HL-60 (cell line): ENCODE measurements around the gene PUS1.

ENCODE experiments used
- CTCF ChIP-seq: IDR thresholded peaks from one replicate; pipeline ENCODE4 v1.5.1; 2011; ENCODE audit warnings: low read length, control low read depth, inconsistent platforms; ENCODE audit not compliant: insufficient read depth
- GABPA ChIP-seq: IDR thresholded peaks from 2 replicates; pipeline ENCODE4 v1.6.1; 2012; ENCODE audit warnings: low read depth
- POLR2AphosphoS5 ChIP-seq: IDR thresholded peaks from 2 replicates; pipeline ENCODE4 v1.6.1; 2012; ENCODE audit warnings: low read depth
- SPI1 ChIP-seq: IDR thresholded peaks from 2 replicates; pipeline ENCODE4 v1.6.1; 2012; ENCODE audit warnings: low read depth, mild to moderate bottlenecking, borderline replicate concordance
- TF ChIP-seq, protein P1 (sequence below): IDR thresholded peaks from 2 replicates; pipeline ENCODE4 v1.6.1; 2012; ENCODE audit warnings: low read depth; ENCODE audit not compliant: insufficient replicate concordance

GRCh38 chr12:131980263-131980662, 51.2 kb downstream of the PUS1 start:
- TF ChIP-seq CTCF: no peak
- no peak for TF ChIP-seq POLR2AphosphoS5
- TF ChIP-seq, protein P1, sequence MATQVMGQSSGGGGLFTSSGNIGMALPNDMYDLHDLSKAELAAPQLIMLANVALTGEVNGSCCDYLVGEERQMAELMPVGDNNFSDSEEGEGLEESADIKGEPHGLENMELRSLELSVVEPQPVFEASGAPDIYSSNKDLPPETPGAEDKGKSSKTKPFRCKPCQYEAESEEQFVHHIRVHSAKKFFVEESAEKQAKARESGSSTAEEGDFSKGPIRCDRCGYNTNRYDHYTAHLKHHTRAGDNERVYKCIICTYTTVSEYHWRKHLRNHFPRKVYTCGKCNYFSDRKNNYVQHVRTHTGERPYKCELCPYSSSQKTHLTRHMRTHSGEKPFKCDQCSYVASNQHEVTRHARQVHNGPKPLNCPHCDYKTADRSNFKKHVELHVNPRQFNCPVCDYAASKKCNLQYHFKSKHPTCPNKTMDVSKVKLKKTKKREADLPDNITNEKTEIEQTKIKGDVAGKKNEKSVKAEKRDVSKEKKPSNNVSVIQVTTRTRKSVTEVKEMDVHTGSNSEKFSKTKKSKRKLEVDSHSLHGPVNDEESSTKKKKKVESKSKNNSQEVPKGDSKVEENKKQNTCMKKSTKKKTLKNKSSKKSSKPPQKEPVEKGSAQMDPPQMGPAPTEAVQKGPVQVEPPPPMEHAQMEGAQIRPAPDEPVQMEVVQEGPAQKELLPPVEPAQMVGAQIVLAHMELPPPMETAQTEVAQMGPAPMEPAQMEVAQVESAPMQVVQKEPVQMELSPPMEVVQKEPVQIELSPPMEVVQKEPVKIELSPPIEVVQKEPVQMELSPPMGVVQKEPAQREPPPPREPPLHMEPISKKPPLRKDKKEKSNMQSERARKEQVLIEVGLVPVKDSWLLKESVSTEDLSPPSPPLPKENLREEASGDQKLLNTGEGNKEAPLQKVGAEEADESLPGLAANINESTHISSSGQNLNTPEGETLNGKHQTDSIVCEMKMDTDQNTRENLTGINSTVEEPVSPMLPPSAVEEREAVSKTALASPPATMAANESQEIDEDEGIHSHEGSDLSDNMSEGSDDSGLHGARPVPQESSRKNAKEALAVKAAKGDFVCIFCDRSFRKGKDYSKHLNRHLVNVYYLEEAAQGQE: no peak
- no peak for TF ChIP-seq GABPA
- no peak for TF ChIP-seq SPI1
